HCT116 (cell line): ENCODE data around the gene TMEM123. TPM values are rescaled to one million over a fixed set of nuclear protein-coding genes. Genes with fewer than 3 reads are reported as not detected.

Source experiments
- ATAC-seq: fragments of 200-7000 bp; cut with Tn5 transposase; 2 replicates; pipeline ENCODE4 v1.9.1; 2020; ENCODE audit warnings: mild to moderate bottlenecking, moderate library complexity
- BruUV-seq: library from RNA; stranded (reverse); fragments of 400-500 nt; replicated peaks from 2 replicates; lab custom pipeline; 2021; lab: Mats Ljungman, UMichigan
- CTCF ChIA-PET: fragments of 300-600 bp; sonication (Branson Sonifier 250); formaldehyde crosslinking; loops from one replicate; lab custom pipeline; 2021; ENCODE audit warnings: antibody characterized with exemption; lab: Charles Lee
- POLR2A ChIA-PET: fragments of 300-600, 350-600 bp; sonication (Branson Sonifier 250); formaldehyde crosslinking; loops from one replicate; lab custom pipeline; 2021; ENCODE audit warnings: antibody characterized with exemption; lab: Charles Lee
- RAD21 ChIA-PET, 2 experiments: fragments of 300-600 bp; sonication (Branson Sonifier 250); formaldehyde crosslinking; loops; one replicate each; lab custom pipeline; 2023; ENCODE audit warnings: low total read pairs in 2 of 2; ENCODE audit not compliant: uncharacterized antibody in 2 of 2, unreplicated experiment in 2 of 2, low non-redundant PET in 1 of 2; lab: Charles Lee
- DNase-seq: peaks from one replicate; pipeline ENCODE4 v3.0.0-alpha.2; 2010; ENCODE audit warnings: low read depth, low spot score
- H2AFZ ChIP-seq: fragments of 200-600 bp; shearing (Covaris generic), sonication (generic); 2 replicates; pipeline ENCODE4 v1.6.1; 2017; ENCODE audit warnings: low read depth, mixed run types, mixed read lengths, antibody characterized with exemption, low read length; ENCODE audit not compliant: poor library complexity, severe bottlenecking
- H3K27ac ChIP-seq: 2 replicates; pipeline ENCODE4 v1.5.1; 2012; ENCODE audit warnings: low read depth, low read length
- H3K27me3 ChIP-seq: fragments of 200-600 bp; sonication (generic); 2 replicates; pipeline ENCODE4 v1.6.1; 2016; ENCODE audit warnings: mixed run types, low read length, mixed read lengths; ENCODE audit not compliant: insufficient read depth
- H3K36me3 ChIP-seq, 2 experiments: fragments of 200-500 bp in 1 of 2; fragments of 200-600 bp in 1 of 2; sonication (Bioruptor generic) in 1 of 2; sonication (generic) in 1 of 2; 2 replicates each; pipeline versions ENCODE4 v1.5.1 to v1.6.1; 2014 to 2016; ENCODE audit warnings: low read length in 2 of 2, inconsistent platforms in 1 of 2, mixed read lengths in 1 of 2, mixed run types in 1 of 2; ENCODE audit not compliant: insufficient read depth in 2 of 2, control insufficient read depth in 1 of 2
- H3K4me1 ChIP-seq, 2 experiments: fragments of 200-600 bp in 1 of 2; sonication (generic) in 1 of 2; 2 replicates each; pipeline versions ENCODE4 v1.5.1 to v1.6.1; 2012 to 2017; ENCODE audit warnings: low read length in 2 of 2, inconsistent platforms in 1 of 2, mild to moderate bottlenecking in 1 of 2, mixed read lengths in 1 of 2, mixed run types in 1 of 2, moderate library complexity in 1 of 2; ENCODE audit not compliant: insufficient read depth in 2 of 2, control insufficient read depth in 1 of 2
- H3K4me2 ChIP-seq: fragments of 200-600 bp; sonication (generic); 2 replicates; pipeline ENCODE4 v1.6.1; 2017; ENCODE audit warnings: mixed run types, low read length, mixed read lengths
- H3K4me3 ChIP-seq, 2 experiments: fragments of 200-600 bp in 1 of 2; sonication (generic) in 1 of 2; replicated peaks in 1 of 2; 2 replicates each; pipeline ENCODE4 v1.5.1; 2011 to 2016; ENCODE audit warnings: low read length in 2 of 2, control low read depth in 1 of 2, low read depth in 1 of 2, mild to moderate bottlenecking in 1 of 2, mixed read lengths in 1 of 2, mixed run types in 1 of 2
- H3K79me2 ChIP-seq: fragments of 200-600 bp; sonication (generic); 2 replicates; pipeline ENCODE4 v1.6.1; 2017; ENCODE audit warnings: mild to moderate bottlenecking, mixed run types, low read length, moderate library complexity, mixed read lengths; ENCODE audit not compliant: insufficient read depth
- H3K9ac ChIP-seq: fragments of 200-600 bp; sonication (generic); 2 replicates; pipeline ENCODE4 v1.6.1; 2016; ENCODE audit warnings: low read length, mixed read lengths
- H3K9me2 ChIP-seq: fragments of 200-600 bp; sonication (generic), shearing (Covaris generic); 2 replicates; pipeline ENCODE4 v1.6.1; 2017; ENCODE audit warnings: mixed run types, mild to moderate bottlenecking, moderate library complexity; ENCODE audit not compliant: insufficient read depth
- H3K9me3 ChIP-seq, 2 experiments: fragments of 200-500 bp in 1 of 2; fragments of 200-600 bp in 1 of 2; sonication (Bioruptor generic) in 1 of 2; sonication (generic) in 1 of 2; 2 replicates each; pipeline ENCODE4 v1.6.1; 2014 to 2017; ENCODE audit warnings: low read length in 2 of 2, mixed read lengths in 2 of 2, inconsistent platforms in 1 of 2, low read depth in 1 of 2, mild to moderate bottlenecking in 1 of 2, mixed run types in 1 of 2, moderate library complexity in 1 of 2; ENCODE audit not compliant: control insufficient read depth in 1 of 2, insufficient read depth in 1 of 2
- H4K20me1 ChIP-seq: fragments of 200-600 bp; sonication (generic), shearing (Covaris generic); 2 replicates; pipeline ENCODE4 v1.6.1; 2017; ENCODE audit warnings: mixed run types, mild to moderate bottlenecking, moderate library complexity; ENCODE audit not compliant: insufficient read depth
- CEBPB ChIP-seq: IDR thresholded peaks from 2 replicates; pipeline ENCODE4 v1.6.1; 2012; ENCODE audit warnings: low read depth
- CTCF ChIP-seq, 3 experiments: fragments of 200-600 bp in 1 of 3; sonication (generic) in 1 of 3; IDR thresholded peaks in 2 of 3; conservative IDR thresholded peaks in 1 of 3; 2 replicates each; pipeline ENCODE4 v1.5.1; 2012 to 2017; ENCODE audit warnings: low read depth in 2 of 3, low read length in 2 of 3, antibody characterized with exemption in 1 of 3, borderline replicate concordance in 1 of 3, control low read depth in 1 of 3, mild to moderate bottlenecking in 1 of 3, mixed read lengths in 1 of 3, mixed run types in 1 of 3, moderate library complexity in 1 of 3; ENCODE audit not compliant: insufficient read depth in 1 of 3
- EGR1 ChIP-seq: IDR thresholded peaks from 2 replicates; pipeline ENCODE4 v1.6.1; 2012; ENCODE audit warnings: low read depth
- ELF1 ChIP-seq: IDR thresholded peaks from 2 replicates; pipeline ENCODE4 v1.6.1; 2012; ENCODE audit warnings: low read depth, borderline replicate concordance
- EZH2phosphoT487 ChIP-seq: fragments of 200-600 bp; IDR thresholded peaks from 2 replicates; pipeline ENCODE4 v1.6.1; 2018; ENCODE audit warnings: antibody characterized with exemption, borderline replicate concordance
- FOSL1 ChIP-seq: IDR thresholded peaks from 2 replicates; pipeline ENCODE4 v1.6.1; 2012; ENCODE audit warnings: low read depth
- JUND ChIP-seq: IDR thresholded peaks from 2 replicates; pipeline ENCODE4 v1.6.1; 2012
- RAD21 ChIP-seq: IDR thresholded peaks from 2 replicates; pipeline ENCODE4 v1.6.1; 2012; ENCODE audit warnings: low read depth, mild to moderate bottlenecking
- REST ChIP-seq: IDR thresholded peaks from 2 replicates; pipeline ENCODE4 v1.6.1; 2012; ENCODE audit warnings: low read depth
- SIN3A ChIP-seq: IDR thresholded peaks from 2 replicates; pipeline ENCODE4 v1.6.1; 2012; ENCODE audit warnings: low read depth
- SP1 ChIP-seq: IDR thresholded peaks from 2 replicates; pipeline ENCODE4 v1.6.1; 2012; ENCODE audit warnings: low read depth
- SRF ChIP-seq: IDR thresholded peaks from 2 replicates; pipeline ENCODE4 v1.6.1; 2012; ENCODE audit warnings: low read depth
- TCF7L2 ChIP-seq: IDR thresholded peaks from 2 replicates; pipeline ENCODE4 v1.7.0; 2011; ENCODE audit warnings: borderline replicate concordance, inconsistent platforms; ENCODE audit not compliant: insufficient read depth, insufficient read length; ENCODE audit errors: extremely low read depth
- YY1 ChIP-seq: IDR thresholded peaks from 2 replicates; pipeline ENCODE4 v1.6.1; 2011; ENCODE audit warnings: low read length, low read depth, moderate library complexity, mild to moderate bottlenecking; ENCODE audit not compliant: insufficient replicate concordance; ENCODE audit errors: extremely low read depth
- ZBTB33 ChIP-seq: IDR thresholded peaks from 2 replicates; pipeline ENCODE4 v1.6.1; 2011; ENCODE audit warnings: mild to moderate bottlenecking, low read length, moderate library complexity; ENCODE audit not compliant: insufficient replicate concordance; ENCODE audit errors: extremely low read depth
- ZFX ChIP-seq: fragments of 450-650 bp; IDR thresholded peaks from 2 replicates; pipeline ENCODE4 v1.6.1; 2017
- ZNF274 ChIP-seq: fragments of 200-500 bp; sonication (Bioruptor generic); IDR thresholded peaks from 2 replicates; pipeline ENCODE4 v1.6.1; 2014; ENCODE audit warnings: mild to moderate bottlenecking, low read depth, low read length, inconsistent platforms
- intact Hi-C: fragments of 100-400 bp; cut with micrococcal nuclease; formaldehyde crosslinking; loops from 2 replicates; pipeline ENCODE4 v1.10.0; 2022
- total RNA-seq: library from RNA; stranded (reverse); gene quantifications from one replicate; pipeline ENCODE4 v1.2.1, GENCODE V29; 2021; ENCODE audit not compliant: unreplicated experiment
- TF ChIP-seq, protein P1 (sequence below): IDR thresholded peaks from 2 replicates; pipeline ENCODE4 v1.6.1; 2012

Gene TMEM123
- total RNA-seq, 1 experiment from 2014 or later, result 217 TPM

DNA sequence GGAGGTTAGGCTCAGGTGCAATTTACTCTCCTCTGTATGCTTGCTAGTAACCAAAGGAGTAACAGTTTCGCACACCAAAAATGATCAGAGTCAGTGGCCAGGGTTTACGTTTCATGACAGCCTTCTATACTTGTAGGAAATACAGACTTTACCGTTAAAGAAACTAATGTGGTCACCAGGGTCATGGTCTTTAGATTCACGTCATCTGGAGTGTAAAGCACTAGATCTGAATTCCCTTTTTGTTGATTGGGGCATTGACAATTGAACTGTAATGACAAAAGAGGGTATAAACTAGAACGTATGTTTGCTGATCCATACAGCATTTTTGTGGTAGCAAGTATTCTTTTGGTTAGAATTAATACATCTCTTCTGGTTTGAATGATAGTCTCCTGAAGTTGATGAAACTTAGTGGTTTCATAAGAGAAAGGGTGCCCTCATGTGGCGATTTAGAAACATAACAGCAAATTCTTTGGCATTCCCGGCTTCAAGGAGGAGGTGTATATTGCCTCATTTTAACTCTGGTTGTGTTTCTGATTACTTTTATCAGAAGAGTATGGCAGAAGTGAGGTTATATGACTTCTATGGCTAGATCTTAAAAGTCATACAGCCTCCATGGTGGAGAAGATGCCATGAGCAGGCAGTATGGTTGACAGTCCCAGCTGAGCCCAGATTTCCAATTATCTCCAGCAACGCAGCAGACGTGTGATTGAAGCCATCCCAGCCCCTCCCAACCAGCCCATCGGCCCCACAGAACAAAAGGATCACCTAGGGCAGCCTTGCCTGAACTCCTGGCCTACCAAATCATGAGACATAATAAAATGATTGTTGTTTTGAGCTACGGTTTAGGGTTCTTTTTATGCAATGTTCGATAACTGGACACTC is 42.8 kb upstream of the TMEM123 start:
- no peaks in the 10 kb centered on the region for H4K20me1 ChIP-seq
- peak overlapping the region; percentile 98 for H2AFZ ChIP-seq
- no TSS peak for BruUV-seq
- TF ChIP-seq SIN3A, result no peak
- TF ChIP-seq FOSL1, result no peak
- TF ChIP-seq YY1, result no peak
- TF ChIP-seq JUND, result no peak
- TF ChIP-seq, protein P1, sequence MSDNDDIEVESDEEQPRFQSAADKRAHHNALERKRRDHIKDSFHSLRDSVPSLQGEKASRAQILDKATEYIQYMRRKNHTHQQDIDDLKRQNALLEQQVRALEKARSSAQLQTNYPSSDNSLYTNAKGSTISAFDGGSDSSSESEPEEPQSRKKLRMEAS, result no peak
- 0 out of 2 replicates have a peak, but pooled peaks have one; percentile 21 for TF ChIP-seq CEBPB
- no peak for TF ChIP-seq ZNF274
- TF ChIP-seq ZFX, result no peak
- TF ChIP-seq EGR1, result no peak
- no peak for TF ChIP-seq REST
- no peak for TF ChIP-seq ZBTB33
- TF ChIP-seq RAD21, result peak; percentile 95
- TF ChIP-seq SP1, result no peak
- peak; percentile 52 to 88 (median 79) for TF ChIP-seq CTCF (IDR thresholded peaks at IDR 0.05 in 2 of 3, conservative IDR thresholded peaks at IDR 0.05 in 1 of 3; ENCODE audit: borderline replicate concordance in 1 of 3, insufficient read depth in 1 of 3, low read depth in 2 of 3, low read length in 2 of 3)
- TF ChIP-seq ELF1, result no peak
- TF ChIP-seq TCF7L2, result no peak
- no peak for TF ChIP-seq SRF
- TF ChIP-seq EZH2phosphoT487, result no peak
- no peaks in the 10 kb centered on the region for H3K9me3 ChIP-seq
- intact Hi-C loops, result loop anchor here (1.0 to 10.0 kb wide), 6 partner anchors 105 to 481 kb away; no protein-coding TSS in a partner anchor
- no peaks in the 10 kb centered on the region for H3K79me2 ChIP-seq
- H3K4me3 ChIP-seq, result peak overlapping the region; percentile 20 to 38
- CTCF ChIA-PET, result interaction anchor here (1.1 to 1.8 kb wide), 8 partner anchors 23 to 634 kb away, joined by 3 to 13 read pairs (median 7); no protein-coding TSS in a partner anchor
- RAD21 ChIA-PET, result interaction anchor here (0.7 to 1.7 kb wide), 5 partner anchors 118 to 635 kb away, joined by 3 to 7 read pairs (median 3); no protein-coding TSS in a partner anchor
- H3K27me3 ChIP-seq, result no peaks in the 10 kb centered on the region
- H3K4me2 ChIP-seq, result peak overlapping the region; percentile 69
- no peaks in the 10 kb centered on the region for H3K9me2 ChIP-seq
- DNase-seq (peak; percentile 81), ATAC-seq (peak; percentile 81)
- H3K9ac ChIP-seq, result no peak overlapping the region
- H3K4me1 ChIP-seq, result peaks cover 13 to 35% of the 10 kb centered on the region in 2 experiments
- POLR2A ChIA-PET, result no interaction called here
- H3K27ac ChIP-seq, result no peak overlapping the region
- H3K36me3 ChIP-seq, result no peaks in the 10 kb centered on the region
